HEK293 (cell line): ENCODE measurements around the gene DSP.

Experiments
- ATF2 ChIP-seq: fragments of 450-650 bp; formaldehyde crosslinking; IDR thresholded peaks from 2 replicates; pipeline ENCODE4 v1.5.1; 2016; ENCODE audit warnings: missing biosample characterization, missing genetic modification characterization, low read depth
- GLIS1 ChIP-seq: fragments of 450-650 bp; formaldehyde crosslinking; IDR thresholded peaks from 2 replicates; pipeline ENCODE4 v1.5.1; 2016; ENCODE audit warnings: missing biosample characterization, missing genetic modification characterization
- KLF7 ChIP-seq: fragments of 450-650 bp; formaldehyde crosslinking; IDR thresholded peaks from 2 replicates; pipeline ENCODE4 v1.5.1; 2016; ENCODE audit warnings: missing biosample characterization, missing genetic modification characterization, borderline replicate concordance
- KLF8 ChIP-seq: fragments of 450-650 bp; formaldehyde crosslinking; IDR thresholded peaks from 2 replicates; pipeline ENCODE4 v1.5.1; 2016; ENCODE audit warnings: missing biosample characterization, missing genetic modification characterization
- YY1 ChIP-seq: fragments of 450-650 bp; formaldehyde crosslinking; IDR thresholded peaks from 2 replicates; pipeline ENCODE4 v1.5.1; 2018; ENCODE audit warnings: missing biosample characterization, missing genetic modification characterization
- ZBTB1 ChIP-seq: fragments of 450-650 bp; formaldehyde crosslinking; IDR thresholded peaks from 2 replicates; pipeline ENCODE4 v1.5.1; 2016; ENCODE audit warnings: missing biosample characterization, missing genetic modification characterization
- ZBTB17 ChIP-seq: fragments of 450-650 bp; formaldehyde crosslinking; IDR thresholded peaks from 2 replicates; pipeline ENCODE4 v1.5.1; 2016; ENCODE audit warnings: missing biosample characterization, missing genetic modification characterization
- ZBTB44 ChIP-seq: fragments of 450-650 bp; IDR thresholded peaks from 2 replicates; pipeline ENCODE4 v1.5.1; 2018; ENCODE audit warnings: missing biosample characterization, mild to moderate bottlenecking, missing genetic modification characterization
- ZNF10 ChIP-seq: fragments of 450-650 bp; formaldehyde crosslinking; IDR thresholded peaks from 2 replicates; pipeline ENCODE4 v1.5.1; 2017; ENCODE audit warnings: missing biosample characterization, missing genetic modification characterization
- ZNF133 ChIP-seq: fragments of 450-650 bp; formaldehyde crosslinking; IDR thresholded peaks from 2 replicates; pipeline ENCODE4 v1.5.1; 2016; ENCODE audit warnings: missing biosample characterization, missing genetic modification characterization
- ZNF157 ChIP-seq: fragments of 450-650 bp; formaldehyde crosslinking; IDR thresholded peaks from 2 replicates; pipeline ENCODE4 v1.5.1; 2016; ENCODE audit warnings: missing biosample characterization, missing genetic modification characterization
- ZNF324 ChIP-seq: fragments of 450-650 bp; formaldehyde crosslinking; IDR thresholded peaks from 2 replicates; pipeline ENCODE4 v1.5.1; 2016; ENCODE audit warnings: missing biosample characterization, missing genetic modification characterization
- ZNF518A ChIP-seq: fragments of 450-650 bp; formaldehyde crosslinking; conservative IDR thresholded peaks from 2 replicates; pipeline ENCODE4 v1.5.1; 2016; ENCODE audit warnings: low read depth, missing biosample characterization, missing genetic modification characterization
- ZNF521 ChIP-seq: fragments of 450-650 bp; formaldehyde crosslinking; IDR thresholded peaks from 2 replicates; pipeline ENCODE4 v1.5.1; 2017; ENCODE audit warnings: missing biosample characterization, mild to moderate bottlenecking, missing genetic modification characterization
- ZNF558 ChIP-seq: fragments of 450-650 bp; formaldehyde crosslinking; IDR thresholded peaks from 2 replicates; pipeline ENCODE4 v1.5.1; 2016; ENCODE audit warnings: missing biosample characterization, missing genetic modification characterization
- ZNF610 ChIP-seq: fragments of 450-650 bp; formaldehyde crosslinking; IDR thresholded peaks from 2 replicates; pipeline ENCODE4 v1.5.1; 2016; ENCODE audit warnings: missing biosample characterization, missing genetic modification characterization, borderline replicate concordance
- ZNF623 ChIP-seq: fragments of 450-650 bp; formaldehyde crosslinking; IDR thresholded peaks from 2 replicates; pipeline ENCODE4 v1.5.1; 2016; ENCODE audit warnings: missing biosample characterization, missing genetic modification characterization
- ZNF791 ChIP-seq: fragments of 450-650 bp; formaldehyde crosslinking; IDR thresholded peaks from 2 replicates; pipeline ENCODE4 v1.5.1; 2016; ENCODE audit warnings: missing biosample characterization, missing genetic modification characterization
- ZSCAN23 ChIP-seq: fragments of 450-650 bp; formaldehyde crosslinking; IDR thresholded peaks from 2 replicates; pipeline ENCODE4 v1.5.1; 2016; ENCODE audit warnings: missing biosample characterization, missing genetic modification characterization
- ZSCAN30 ChIP-seq: fragments of 450-650 bp; IDR thresholded peaks from 2 replicates; pipeline ENCODE4 v1.5.1; 2018; ENCODE audit warnings: missing biosample characterization, mild to moderate bottlenecking, missing genetic modification characterization, moderate library complexity
- ZXDB ChIP-seq: fragments of 450-650 bp; formaldehyde crosslinking; IDR thresholded peaks from 2 replicates; pipeline ENCODE4 v1.5.1; 2016; ENCODE audit warnings: missing biosample characterization, missing genetic modification characterization
- TF ChIP-seq, protein P1 (sequence below): fragments of 450-650 bp; formaldehyde crosslinking; IDR thresholded peaks from 2 replicates; pipeline ENCODE4 v1.5.1; 2017; ENCODE audit warnings: missing biosample characterization, missing genetic modification characterization
- TF ChIP-seq, protein P2 (sequence below): fragments of 450-650 bp; formaldehyde crosslinking; IDR thresholded peaks from 2 replicates; pipeline ENCODE4 v1.5.1; 2016; ENCODE audit warnings: missing biosample characterization, missing genetic modification characterization
- TF ChIP-seq, protein P3 (sequence below): fragments of 450-650 bp; formaldehyde crosslinking; IDR thresholded peaks from 2 replicates; pipeline ENCODE4 v1.5.1; 2016; ENCODE audit warnings: missing biosample characterization, missing genetic modification characterization, borderline replicate concordance

The DSP gene

DNA sequence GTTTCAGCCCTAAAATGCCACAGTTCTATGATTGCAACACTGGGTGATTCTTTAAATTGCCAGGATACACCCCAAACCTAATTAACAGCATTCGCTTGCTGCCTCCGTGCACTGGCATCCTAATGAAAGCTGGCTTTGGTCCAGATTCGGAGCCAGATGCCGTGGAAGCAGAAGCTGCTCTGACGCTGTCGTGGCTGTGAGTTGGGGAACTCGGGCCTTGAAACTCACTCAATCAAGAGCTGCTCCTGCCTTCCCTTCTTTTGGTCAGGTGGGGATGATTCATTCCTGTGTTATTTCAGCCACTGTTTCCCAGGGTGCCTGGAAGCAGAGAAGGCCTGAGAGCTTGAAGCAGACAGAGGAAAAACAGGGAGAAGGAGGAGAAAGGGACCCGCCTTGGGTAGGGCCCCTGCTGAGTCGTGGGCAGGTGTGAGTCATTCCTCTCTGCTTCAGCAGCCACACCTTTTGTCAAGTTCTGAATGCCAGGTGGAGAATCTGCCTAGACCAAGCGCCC lies 36.2 kb upstream of the DSP start (continued):
- TF ChIP-seq KLF8 (tag by site-specific recombination): peak; percentile 80
- TF ChIP-seq ZNF521: no peak
- no peak for TF ChIP-seq ZBTB44
- TF ChIP-seq ZNF157 (tag by site-specific recombination): no peak
- no peak for TF ChIP-seq ZNF558 (tag by site-specific recombination)
- no peak for TF ChIP-seq ZBTB1 (tag by site-specific recombination)
- no peak for TF ChIP-seq ZNF610 (tag by site-specific recombination)
- TF ChIP-seq, protein P1, sequence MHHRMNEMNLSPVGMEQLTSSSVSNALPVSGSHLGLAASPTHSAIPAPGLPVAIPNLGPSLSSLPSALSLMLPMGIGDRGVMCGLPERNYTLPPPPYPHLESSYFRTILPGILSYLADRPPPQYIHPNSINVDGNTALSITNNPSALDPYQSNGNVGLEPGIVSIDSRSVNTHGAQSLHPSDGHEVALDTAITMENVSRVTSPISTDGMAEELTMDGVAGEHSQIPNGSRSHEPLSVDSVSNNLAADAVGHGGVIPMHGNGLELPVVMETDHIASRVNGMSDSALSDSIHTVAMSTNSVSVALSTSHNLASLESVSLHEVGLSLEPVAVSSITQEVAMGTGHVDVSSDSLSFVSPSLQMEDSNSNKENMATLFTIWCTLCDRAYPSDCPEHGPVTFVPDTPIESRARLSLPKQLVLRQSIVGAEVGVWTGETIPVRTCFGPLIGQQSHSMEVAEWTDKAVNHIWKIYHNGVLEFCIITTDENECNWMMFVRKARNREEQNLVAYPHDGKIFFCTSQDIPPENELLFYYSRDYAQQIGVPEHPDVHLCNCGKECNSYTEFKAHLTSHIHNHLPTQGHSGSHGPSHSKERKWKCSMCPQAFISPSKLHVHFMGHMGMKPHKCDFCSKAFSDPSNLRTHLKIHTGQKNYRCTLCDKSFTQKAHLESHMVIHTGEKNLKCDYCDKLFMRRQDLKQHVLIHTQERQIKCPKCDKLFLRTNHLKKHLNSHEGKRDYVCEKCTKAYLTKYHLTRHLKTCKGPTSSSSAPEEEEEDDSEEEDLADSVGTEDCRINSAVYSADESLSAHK (tag by site-specific recombination): peak; percentile 98
- no peak for TF ChIP-seq ZNF133 (tag by site-specific recombination)
- peak; percentile 86 for TF ChIP-seq ZBTB17 (tag by site-specific recombination)
- TF ChIP-seq, protein P2, sequence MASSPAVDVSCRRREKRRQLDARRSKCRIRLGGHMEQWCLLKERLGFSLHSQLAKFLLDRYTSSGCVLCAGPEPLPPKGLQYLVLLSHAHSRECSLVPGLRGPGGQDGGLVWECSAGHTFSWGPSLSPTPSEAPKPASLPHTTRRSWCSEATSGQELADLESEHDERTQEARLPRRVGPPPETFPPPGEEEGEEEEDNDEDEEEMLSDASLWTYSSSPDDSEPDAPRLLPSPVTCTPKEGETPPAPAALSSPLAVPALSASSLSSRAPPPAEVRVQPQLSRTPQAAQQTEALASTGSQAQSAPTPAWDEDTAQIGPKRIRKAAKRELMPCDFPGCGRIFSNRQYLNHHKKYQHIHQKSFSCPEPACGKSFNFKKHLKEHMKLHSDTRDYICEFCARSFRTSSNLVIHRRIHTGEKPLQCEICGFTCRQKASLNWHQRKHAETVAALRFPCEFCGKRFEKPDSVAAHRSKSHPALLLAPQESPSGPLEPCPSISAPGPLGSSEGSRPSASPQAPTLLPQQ (tag by site-specific recombination): 0 out of 2 replicates have a peak, but pooled peaks have one; percentile 38
- 0 out of 2 replicates have a peak, but pooled peaks have one; percentile 31 for TF ChIP-seq GLIS1 (tag by site-specific recombination)
- TF ChIP-seq ZSCAN23: 0 out of 2 replicates have a peak, but pooled peaks have one; percentile 15
- no peak for TF ChIP-seq ZSCAN30
- 0 out of 2 replicates have a peak, but pooled peaks have one; percentile 9 for TF ChIP-seq ZNF10 (tag by site-specific recombination)
- TF ChIP-seq ZNF791: no peak
- TF ChIP-seq KLF7: 0 out of 2 replicates have a peak, but pooled peaks have one; percentile 62
- TF ChIP-seq ATF2 (tag by site-specific recombination): no peak
- 0 out of 2 replicates have a peak, but pooled peaks have one; percentile 25 for TF ChIP-seq ZXDB
- 0 out of 2 replicates have a peak, but pooled peaks have one; percentile 15 for TF ChIP-seq ZNF518A
- peak; percentile 44; the same call in 1 of the 2 replicates for TF ChIP-seq ZNF324 (tag by site-specific recombination)
- TF ChIP-seq, protein P3, sequence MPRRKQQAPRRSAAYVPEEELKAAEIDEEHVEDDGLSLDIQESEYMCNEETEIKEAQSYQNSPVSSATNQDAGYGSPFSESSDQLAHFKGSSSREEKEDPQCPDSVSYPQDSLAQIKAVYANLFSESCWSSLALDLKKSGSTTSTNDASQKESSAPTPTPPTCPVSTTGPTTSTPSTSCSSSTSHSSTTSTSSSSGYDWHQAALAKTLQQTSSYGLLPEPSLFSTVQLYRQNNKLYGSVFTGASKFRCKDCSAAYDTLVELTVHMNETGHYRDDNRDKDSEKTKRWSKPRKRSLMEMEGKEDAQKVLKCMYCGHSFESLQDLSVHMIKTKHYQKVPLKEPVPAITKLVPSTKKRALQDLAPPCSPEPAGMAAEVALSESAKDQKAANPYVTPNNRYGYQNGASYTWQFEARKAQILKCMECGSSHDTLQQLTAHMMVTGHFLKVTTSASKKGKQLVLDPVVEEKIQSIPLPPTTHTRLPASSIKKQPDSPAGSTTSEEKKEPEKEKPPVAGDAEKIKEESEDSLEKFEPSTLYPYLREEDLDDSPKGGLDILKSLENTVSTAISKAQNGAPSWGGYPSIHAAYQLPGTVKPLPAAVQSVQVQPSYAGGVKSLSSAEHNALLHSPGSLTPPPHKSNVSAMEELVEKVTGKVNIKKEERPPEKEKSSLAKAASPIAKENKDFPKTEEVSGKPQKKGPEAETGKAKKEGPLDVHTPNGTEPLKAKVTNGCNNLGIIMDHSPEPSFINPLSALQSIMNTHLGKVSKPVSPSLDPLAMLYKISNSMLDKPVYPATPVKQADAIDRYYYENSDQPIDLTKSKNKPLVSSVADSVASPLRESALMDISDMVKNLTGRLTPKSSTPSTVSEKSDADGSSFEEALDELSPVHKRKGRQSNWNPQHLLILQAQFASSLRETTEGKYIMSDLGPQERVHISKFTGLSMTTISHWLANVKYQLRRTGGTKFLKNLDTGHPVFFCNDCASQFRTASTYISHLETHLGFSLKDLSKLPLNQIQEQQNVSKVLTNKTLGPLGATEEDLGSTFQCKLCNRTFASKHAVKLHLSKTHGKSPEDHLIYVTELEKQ (tag by site-specific recombination): peak; percentile 50; the same call in 1 of the 2 replicates
- no peak for TF ChIP-seq YY1 (tag by site-specific recombination)
- TF ChIP-seq ZNF623: no peak
